M059J (cell line): ENCODE data around the gene MPHOSPH8. TPM values are rescaled to one million over a fixed set of nuclear protein-coding genes. Genes with fewer than 3 reads are reported as not detected.

Source experiments
- DNase-seq: peaks from one replicate; pipeline ENCODE4 v3.0.0-alpha.2; 2012; ENCODE audit warnings: low read depth
- total RNA-seq: library from RNA; depleted of rRNA; stranded (reverse); fragments of >200 nt; shearing (Covaris generic); gene quantifications from 2 replicates; pipeline ENCODE4 v1.2.3, GENCODE V29; 2014; rRNA removed

Gene MPHOSPH8, protein sequence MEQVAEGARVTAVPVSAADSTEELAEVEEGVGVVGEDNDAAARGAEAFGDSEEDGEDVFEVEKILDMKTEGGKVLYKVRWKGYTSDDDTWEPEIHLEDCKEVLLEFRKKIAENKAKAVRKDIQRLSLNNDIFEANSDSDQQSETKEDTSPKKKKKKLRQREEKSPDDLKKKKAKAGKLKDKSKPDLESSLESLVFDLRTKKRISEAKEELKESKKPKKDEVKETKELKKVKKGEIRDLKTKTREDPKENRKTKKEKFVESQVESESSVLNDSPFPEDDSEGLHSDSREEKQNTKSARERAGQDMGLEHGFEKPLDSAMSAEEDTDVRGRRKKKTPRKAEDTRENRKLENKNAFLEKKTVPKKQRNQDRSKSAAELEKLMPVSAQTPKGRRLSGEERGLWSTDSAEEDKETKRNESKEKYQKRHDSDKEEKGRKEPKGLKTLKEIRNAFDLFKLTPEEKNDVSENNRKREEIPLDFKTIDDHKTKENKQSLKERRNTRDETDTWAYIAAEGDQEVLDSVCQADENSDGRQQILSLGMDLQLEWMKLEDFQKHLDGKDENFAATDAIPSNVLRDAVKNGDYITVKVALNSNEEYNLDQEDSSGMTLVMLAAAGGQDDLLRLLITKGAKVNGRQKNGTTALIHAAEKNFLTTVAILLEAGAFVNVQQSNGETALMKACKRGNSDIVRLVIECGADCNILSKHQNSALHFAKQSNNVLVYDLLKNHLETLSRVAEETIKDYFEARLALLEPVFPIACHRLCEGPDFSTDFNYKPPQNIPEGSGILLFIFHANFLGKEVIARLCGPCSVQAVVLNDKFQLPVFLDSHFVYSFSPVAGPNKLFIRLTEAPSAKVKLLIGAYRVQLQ
- total RNA-seq: 6.6 and 10.3 TPM in 2 replicates

DNA sequence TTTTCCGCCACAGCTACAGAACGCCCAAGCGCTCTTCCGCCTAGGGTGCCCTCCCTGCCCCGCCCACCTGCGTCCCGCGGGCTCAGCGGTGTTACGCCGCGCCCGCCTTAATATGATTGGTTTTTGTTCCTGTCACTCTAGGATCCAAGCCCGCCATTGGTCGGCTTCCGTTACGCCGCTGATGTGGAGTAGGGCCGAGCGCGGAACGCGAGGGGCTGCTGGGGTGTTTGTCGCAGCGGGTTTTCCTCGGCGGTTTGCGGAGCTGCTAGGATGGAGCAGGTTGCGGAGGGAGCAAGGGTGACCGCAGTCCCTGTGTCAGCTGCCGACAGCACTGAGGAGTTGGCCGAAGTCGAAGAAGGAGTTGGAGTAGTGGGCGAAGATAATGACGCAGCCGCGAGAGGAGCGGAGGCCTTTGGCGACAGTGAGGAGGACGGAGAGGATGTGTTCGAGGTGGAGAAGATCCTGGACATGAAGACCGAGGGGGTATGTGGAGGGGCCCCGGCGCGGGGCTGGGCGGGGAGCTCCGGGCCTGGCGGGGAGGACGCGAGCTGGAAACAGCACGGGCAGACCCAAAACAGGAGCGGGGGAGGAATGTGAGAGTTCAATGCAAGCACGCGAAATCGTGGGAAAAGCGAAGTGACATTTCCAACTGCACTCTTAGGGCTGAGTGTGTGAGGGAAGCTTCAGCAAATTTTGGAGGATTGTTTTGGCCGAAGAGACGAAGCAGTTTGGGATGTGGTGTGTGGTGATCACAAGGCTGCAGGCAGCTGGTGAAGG lies at the start of gene MPHOSPH8:
Gene MPHOSPH8, plus strand, starts transcription at position 181 of the 777 bp plus-strand sequence. Its CDS starts 90 bp downstream, at position 271.
- peak; percentile 86 for DNase-seq

DNA sequence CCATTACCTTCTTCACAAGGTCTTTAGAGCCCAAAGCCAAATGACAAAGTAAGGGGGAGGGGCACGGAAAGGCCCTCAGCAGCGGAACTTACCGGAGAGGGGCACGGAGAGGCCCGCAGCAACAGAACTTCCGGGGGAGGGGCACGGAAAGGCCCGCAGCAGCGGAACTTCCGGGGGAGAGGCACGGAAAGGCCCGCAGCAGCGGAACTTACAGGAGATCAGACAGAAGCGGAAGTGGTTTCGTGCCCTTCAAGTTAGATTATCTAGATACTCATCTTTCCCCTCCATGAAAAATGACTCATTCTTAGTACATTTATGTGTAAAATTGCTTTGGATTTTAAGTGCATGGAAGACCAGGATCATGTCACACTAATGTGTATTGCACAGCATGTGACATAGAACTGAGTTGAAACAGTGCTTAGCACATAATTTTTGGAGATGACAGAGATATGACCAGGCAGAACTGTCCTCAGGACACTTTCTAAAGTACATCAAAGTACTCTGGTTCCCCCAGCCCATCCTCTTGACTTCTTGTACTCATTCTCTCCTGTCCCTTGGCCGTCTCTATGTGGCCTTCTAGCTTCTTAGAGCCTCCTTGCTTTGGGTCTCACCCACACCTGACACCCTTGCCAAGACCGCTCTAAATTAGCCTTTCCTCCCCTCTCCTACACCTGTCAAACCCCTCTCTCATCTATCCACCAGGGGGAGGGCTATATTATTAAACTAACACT lies 46.4 kb upstream of the MPHOSPH8 start:
- peak; percentile 60 for DNase-seq

DNA sequence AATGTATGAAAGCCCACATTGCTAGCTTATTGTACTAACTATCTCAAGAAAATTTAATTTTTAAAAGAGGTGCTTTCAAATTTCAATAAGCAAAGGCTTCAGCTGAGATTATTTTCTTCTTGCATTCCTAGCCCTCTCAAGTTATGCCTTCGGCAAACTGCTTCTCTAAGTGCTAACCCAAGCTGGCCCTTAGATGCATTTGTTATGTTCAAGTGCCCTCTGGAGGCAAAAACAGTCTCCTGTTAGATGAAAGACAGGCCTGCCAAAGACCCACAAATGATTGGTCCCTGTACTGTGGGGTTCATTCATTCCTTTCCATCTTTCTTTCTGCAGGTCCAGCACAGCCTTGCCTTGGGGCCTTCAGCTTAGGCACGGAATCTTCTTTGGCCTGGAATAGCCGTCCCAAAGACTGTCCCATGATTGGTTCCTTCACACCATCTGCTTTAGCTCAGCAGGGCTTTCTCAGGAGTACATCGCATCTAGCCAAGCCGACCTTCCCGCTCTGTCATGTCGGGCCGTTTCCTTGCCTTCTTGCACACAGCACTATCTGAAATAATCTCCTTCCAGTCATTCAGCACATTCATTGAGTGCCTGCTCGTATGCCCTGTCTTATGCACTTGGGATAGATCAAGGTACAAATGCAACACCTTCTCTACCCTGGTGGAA lies 45.7 kb upstream of the MPHOSPH8 start:
- peak; percentile 65 for DNase-seq

DNA sequence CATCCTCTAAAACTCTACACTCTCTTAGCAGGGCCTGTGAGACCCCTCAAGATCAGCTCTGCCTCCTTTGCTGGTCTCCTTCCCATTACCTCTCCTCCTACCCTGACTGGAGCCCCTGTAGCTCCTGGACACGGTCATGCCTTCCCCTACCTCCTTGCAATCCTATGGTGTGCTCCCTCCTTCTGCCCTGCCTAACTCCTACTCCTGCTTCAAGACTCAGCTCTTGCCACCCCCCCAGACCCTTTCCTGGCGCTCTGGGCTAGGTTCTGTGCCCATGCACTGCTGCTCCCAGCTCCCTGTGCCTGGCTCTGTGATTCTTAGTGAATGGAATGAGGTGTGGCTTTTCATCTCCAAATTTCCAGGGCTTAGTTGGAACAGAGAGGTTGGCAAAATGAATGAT lies 44.1 kb upstream of the MPHOSPH8 start:
- DNase-seq: no peak

DNA sequence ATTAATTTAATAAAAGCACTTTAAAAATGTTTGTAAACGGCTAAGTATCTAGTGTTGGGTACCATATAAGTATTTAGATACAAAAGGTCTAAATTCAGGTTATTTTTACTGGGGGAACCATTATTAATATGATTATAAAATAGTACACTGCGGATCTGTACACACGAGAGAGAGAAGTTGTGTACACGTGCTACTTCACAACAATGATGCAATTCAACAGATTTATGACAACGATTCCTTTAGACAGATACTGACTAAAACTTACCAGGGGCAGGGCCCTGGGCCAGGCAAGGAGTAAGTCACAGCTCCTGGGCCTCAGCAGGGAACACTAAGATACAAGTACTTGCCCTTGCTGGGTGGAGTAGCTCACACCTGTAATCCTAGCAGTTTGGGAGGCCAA lies 43.0 kb upstream of the MPHOSPH8 start:
- no peak for DNase-seq

DNA sequence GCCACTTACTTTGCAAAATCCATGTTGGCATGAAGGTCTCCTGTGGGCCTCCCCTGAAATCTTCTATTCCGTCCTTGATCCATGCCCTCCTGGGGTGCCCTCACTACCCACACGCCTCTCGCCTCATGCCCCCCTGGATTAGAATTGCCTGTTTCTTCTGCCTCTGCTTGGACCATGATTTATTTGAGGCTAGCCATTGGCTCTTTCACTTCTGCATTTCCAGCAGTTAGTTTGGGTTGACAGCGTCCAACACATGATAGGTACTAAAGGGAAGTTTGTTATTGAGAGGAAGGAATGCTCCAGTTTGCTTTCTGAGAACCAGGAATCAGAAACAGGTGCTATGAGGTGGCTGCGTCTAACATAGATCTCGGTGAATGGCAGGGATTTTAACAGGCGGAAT lies 41.6 kb upstream of the MPHOSPH8 start:
- DNase-seq: no peak

DNA sequence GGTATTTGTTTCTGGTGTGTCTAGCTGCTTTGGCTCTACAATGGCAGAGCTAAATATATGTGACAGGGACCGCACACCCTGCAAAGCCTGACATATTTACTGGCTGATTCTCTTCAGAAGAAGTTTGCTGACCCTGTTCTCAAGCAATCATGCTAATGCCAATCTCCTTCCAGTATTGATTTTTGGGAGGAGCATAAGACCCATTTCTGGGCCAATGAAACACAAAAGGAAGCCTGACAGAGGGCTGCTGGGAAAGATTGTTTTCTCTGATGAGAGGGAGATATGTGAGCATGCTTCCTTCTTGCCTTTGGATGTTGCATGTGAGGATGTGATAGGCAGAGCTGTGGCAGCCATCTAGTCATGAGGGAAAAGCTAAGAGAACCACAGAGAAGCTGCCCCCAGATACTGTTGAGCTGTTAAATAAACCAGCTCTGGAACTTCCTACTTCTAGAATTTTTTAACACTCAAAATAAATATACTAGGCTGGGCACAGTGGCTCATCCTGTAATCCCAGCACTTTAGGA lies 40.7 kb upstream of the MPHOSPH8 start:
- no peak for DNase-seq

DNA sequence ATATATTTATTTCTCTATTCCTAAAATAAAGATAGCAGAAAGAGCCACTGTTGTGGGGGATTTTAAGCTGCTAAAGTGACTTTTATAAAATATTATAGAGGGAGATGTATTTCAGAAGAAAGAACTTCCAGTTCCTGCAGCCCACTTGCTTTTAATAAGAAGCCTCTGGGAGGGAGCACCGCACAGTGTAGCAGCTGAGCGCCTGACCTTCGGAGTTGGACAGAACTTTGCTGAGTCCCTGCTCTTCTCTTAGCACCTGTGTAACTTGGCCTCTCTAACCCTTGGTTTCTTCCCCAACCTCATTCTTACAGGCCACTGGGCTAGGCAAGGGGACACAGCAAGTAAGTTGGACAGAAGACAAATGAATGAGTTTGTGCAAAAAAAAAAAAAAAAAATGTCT lies 37.4 kb upstream of the MPHOSPH8 start:
- no peak for DNase-seq

DNA sequence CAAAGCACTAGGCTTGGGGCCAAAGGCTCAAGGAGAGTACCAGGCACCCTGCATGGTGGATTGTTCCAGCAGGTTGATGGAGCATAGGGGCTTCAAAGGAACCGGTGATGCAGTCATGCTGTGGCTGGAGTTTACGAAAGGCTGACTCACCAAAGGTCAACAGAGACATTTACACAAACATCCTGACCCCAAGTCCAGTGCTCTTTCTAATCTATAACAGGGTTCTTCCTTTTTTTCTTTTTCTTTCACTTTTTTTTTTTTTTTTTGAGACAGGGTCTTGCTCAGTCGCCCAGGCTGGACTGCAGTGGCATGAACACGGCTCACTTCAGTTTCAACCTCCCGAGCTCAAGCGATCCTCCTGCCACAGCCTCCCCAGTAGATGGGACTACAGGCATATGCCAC lies 36.5 kb upstream of the MPHOSPH8 start:
- peak; percentile 76 for DNase-seq

DNA sequence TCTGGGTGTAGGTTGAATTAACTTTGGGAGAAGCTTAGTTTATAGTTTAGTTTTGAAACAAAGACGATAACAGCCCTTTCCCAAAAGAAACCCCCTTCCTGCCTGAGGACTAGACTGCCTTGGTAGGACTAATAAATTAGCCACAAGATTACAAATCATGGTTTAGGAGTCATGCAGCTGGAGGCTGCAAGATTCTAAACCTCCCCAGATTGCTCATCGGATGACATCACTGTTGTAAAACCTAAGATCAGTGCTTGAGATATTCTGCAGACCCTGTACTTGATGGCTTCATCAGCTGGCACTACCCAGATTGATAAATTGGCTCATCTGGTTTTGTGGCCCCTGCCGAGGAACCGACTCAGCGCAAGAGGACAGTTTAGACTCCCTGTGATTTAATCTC lies 35.9 kb upstream of the MPHOSPH8 start:
- peak; percentile 91 for DNase-seq

DNA sequence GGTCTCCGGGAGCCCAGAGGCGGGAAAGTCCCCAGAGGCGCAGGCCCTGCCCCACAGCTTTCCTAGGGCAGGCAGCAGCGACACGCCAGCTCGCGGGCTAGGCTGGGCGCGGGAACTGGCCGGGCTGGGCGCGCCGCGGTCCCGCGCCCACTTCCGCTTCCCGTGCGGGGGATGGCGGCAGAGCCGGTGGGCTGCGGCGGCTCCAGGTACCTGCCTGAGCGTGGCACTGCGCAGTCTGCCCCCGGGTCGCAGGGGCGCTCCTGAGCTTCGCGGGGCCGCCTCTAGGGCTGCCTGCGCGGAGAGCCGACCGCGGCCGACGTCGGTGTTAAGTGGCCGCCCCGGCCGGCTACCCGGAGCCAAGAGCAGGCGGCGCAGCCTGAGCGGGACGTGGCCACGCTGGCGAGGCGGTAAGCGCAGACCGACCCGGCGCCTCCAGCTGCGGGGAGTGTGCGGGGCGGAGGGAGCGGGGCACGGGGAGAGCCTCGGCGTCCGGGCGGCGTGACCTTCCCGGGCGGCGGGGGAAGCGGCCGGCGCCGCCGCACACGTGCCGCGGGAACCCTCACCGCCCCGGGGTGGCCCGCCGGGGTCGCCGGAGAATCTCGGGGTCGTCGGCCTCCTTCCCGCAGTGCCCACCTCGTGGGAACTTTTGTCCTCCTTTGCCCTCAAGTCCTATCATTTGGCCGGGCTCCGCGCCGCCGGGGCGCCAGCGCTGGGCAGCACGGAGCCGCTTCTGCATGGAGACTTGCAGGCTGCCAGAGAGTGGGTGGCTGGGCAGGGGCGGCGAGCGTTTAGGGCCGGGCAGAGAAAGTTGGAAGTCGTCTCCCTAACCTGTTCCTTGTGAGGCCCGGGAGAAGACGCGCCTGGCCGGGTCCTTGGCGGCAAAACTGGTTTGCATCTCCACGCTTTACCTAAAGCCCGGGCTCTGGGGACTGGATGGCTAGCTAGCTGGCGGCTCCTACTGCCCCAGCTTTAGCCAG lies 31.4 kb upstream of the MPHOSPH8 start:
- no peak for DNase-seq

DNA sequence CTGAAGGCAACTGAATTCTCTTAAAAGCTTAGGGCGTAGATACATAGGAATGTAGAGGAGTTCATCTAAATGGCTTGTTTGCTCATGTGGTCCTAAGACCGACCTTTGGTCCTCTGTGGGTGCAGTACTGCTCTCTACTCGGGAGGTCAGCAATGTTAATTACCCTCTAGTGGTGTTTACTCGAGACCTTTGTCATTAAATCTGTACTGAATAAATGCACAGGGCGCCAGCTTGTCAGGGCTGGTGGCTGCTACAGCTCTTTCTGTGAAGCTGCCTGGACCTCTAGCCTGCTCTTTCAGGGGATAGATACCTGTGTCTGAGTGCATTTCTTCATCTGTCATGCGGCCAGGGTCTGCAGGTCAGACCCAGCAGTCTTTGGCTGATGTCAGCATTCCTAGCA lies 29.2 kb upstream of the MPHOSPH8 start:
- DNase-seq: no peak

DNA sequence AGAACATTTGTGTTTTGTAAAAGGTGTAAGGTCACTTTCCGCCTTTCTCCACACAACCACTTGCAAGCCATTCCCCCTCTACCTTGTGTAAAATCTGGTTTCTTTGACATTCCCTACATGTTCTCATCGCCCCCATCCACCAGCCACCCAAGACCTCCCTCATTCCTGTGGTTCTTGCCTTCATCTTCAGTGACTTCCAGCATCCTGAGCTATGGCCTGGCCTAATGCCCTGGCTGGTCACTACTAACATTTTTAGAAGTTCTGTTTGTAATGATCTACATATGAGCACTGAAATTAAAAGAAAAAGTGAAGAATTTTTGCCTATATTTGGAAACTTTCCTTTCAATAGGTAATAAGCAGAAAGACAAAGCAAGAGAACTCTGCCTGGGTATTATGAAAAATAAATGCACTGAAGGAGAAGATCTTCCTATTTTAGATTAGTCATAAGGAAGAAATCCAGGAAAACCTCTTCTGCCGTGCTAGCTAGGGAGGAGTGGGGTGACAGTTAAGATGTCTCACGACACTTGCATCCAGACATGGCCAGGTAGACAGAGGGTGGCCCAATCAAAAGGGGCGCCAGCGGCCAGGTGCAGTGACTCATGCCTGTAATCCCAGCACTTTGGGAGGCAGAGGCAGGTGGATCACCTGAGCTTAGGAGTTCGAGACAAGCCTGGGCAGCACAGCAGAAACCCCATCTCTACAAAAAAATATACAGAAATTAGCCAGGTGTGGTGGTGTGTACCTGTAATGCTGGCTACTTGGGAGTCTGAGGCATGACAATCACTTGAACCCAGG lies 28.1 kb upstream of the MPHOSPH8 start:
- peak; percentile 36 for DNase-seq

DNA sequence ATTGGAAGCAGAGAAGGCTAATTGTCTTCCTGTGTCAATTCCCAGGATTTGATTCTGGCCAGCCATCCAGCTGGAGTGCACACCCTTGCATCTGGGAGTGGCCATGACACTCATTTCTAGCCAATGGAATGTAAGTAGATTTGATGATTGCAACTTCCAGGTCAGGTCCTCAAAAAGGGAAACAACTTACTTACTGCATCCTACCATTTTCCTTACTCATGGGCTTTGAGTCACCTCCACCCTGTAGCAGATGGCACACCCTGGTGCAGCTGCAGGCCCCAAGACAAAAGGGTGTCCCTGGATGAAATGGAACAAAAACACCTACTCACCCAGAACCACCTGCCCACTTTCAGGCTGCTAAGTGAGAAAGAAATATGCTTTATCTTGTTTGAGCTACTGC lies 27.3 kb upstream of the MPHOSPH8 start:
- peak; percentile 64 for DNase-seq

DNA sequence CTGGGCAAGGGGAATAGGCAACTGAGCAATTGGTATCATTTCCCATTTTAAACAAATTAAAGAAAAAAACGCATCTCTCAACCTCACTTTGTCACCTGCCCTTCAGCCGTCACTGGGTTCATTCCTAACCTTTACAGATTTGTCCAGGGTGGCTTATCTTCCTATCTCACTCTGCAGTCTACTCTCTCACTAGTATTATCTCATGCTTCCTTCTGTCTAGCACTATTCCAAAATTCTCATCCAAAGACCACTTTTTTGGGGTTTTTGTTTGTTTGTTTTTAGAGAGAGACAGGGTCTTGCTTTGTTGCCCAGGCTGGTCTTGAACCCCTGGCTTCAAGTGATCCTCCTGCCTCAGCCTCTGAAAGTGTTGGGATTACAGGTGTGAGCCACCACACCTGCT lies 26.7 kb upstream of the MPHOSPH8 start:
- DNase-seq: no peak

DNA sequence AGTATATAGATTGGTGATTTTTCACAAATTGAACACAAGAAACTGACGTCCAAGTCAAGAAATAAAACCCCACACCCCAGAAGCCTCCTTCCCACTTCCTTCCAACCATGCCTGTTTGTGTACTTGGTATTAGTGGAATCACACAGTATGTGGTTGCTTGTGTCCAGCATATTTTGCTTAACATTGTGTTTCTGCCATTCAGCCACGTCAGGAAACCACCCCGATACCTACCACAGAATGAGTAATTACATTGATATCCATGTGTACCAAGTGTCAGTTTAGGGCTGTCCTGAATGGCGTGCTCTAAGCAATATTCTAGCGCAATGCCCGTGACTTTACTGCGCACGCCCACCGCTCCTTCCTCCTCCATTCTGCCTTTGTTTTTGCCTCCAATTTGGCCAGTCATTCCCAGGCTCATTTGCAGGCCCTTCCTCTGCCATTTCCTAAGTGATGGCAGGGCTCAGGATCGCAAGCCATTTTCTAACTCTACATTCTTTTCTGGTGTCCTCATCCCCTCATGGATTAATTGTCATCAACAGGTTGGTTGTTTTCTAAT lies 25.9 kb upstream of the MPHOSPH8 start:
- peak; percentile 75 for DNase-seq

DNA sequence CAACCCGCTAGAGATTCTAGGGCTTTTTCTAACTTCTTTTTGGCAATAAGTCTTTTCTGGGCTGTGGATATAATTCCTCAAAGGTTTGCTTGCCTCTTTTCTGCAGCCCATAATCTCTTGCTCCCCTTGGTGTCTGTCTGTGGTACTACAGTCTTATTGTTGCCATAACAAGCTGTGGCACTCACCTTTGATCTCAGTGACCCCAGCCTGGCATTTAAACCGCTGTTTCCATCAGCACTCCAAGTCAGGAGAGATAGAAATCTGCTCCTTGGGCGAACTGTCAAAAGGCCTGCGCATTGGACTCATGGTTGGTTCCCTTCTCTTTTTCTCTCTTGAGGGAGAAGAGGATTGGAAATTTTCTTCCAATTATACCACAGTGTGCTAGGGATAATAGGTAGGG lies 14.5 kb upstream of the MPHOSPH8 start:
- peak; percentile 30 for DNase-seq

DNA sequence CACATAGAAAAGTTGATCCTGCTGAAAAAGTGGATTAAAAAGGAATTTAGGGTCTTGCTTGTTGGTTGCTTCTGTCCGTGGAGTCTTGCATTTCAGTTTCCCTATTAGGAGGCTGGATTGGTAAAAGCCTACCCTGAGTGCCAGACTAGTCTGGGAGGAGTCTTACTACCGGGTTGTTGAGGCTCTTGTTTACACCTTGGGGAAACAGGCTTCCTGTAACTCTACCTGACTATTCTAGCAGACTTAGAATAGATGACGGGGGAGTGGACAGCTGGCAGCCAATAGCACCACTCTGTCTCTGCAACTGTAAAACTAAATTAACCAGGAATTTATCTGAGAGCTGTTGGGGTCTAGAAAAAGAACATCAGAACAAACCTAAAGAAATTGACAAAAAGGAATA lies 11.3 kb upstream of the MPHOSPH8 start:
- DNase-seq: no peak
